ENCODE measurements around the gene PDE11A.
"Not testable (repeated sequence)": the region's sequence is repeated elsewhere in the genome, so short reads cannot be mapped to it uniquely, and the experiment has no call there.

PDE11A gene

GRCh38 chr2:178008636-178009289 lies 63.8 kb downstream of the PDE11A start:
- peak; percentile 91 for DNase-seq

DNA sequence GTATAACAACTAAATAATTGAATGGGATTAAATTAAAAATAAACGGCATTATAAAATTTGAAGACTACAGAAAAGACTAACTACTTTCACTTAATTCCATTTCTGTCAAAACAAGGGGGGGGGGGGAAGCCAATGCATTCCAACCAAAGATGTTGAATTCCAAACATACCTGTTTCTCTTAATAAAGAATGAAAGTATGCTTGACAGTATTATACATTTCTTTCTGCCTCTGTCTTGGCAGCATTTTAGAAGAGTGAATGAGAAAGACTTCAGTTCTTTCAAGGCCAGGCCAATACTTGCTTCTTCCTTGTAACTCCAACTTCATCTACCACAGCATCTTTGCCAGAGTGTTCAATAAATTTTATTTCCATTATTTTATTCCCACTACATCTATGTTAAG lies 65.9 kb downstream of the PDE11A start:
- no peak for DNase-seq

DNA sequence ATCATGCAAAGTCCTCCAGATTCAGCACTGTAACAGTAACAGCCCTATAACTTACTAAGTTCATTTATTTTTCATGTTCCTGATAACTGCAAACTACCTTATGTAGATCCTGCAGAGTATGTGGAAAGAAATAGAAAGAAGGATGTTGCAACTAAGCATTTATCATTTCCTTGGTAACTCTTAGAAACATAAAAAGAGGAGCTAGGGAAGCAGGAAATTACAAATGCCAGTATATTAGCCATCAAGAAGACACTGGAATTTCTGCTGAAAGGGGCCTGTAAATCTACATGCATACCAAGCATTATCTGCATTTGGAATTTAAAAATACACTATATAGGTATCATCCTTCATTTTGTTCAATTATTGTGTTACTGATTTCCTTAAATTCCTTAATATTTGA lies 66.8 kb downstream of the PDE11A start:
- no peak for DNase-seq

DNA sequence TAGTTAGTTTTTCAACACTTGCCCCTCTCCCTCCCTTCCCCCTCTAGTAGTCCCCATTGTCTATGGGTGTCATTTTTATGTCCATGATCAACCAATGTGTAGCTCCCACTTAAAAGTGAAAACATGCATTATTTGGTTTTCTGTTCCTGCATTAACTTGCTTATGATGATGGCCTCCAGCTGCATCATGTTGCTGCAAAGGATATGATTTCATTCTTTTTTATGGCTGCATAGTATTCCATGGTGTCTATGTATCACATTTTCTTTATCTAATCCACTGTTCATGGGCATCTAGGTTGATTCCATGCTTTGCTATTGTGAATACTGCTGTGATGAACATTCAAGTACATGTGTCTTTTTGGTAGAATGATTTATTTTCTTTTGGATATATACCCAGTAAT lies 70.5 kb downstream of the PDE11A start:
- no peak for DNase-seq

GRCh38 chr2:177998996-177999395 lies 73.6 kb downstream of the PDE11A start:
- no peak for DNase-seq

DNA sequence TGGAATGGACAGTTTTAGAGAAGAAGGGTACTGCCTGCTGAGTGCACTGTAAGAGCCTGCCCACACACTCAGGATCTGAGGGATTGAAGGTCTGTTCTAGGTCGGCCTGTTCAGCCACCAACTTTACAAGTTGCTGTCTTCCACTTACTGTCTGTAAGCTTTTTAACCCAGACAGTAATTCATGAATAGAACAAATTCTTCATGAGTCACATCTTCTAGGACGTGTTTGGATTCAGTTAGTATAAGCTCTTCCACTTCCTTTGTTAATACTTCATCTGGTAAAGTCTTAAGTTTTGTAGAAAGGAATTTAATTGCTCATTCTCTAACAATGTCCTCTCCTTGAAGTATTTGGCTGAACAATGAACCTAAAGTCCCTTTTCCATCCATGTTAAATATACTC lies 74.6 kb downstream of the PDE11A start:
- DNase-seq = no peak

DNA sequence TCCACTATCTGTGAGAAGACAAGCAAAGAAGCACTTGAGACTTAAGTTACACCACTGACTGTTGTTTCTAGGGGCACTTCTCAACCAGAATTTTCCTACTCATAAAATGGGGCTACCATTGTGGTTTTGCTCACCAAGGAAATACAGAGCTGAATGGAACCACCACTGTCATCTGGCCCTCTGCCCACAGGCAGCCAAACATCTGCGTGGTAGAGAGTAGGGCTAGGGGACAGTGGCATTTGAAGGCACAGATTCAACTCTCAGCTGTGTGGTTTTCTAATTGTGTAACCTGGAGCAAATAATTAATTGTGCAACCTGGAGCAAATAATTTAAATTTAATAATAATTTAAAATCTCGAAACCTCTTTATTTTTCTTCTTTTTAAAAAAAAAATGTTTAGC lies 79.6 kb downstream of the PDE11A start:
- no peak for DNase-seq

- no peak for DNase-seq
These were observed 83.3 kb downstream of the PDE11A start for GRCh38 chr2:177989029-177989885.

- DNase-seq = no peak
These were observed 87.8 kb downstream of the PDE11A start for GRCh38 chr2:177984749-177985148.

- DNase-seq = peak; percentile 43
These were observed 89.3 kb downstream of the PDE11A start for GRCh38 chr2:177983183-177983788.

GRCh38 chr2:177972782-177973181 lies 99.8 kb downstream of the PDE11A start:
- no peak for DNase-seq

GRCh38 chr2:177972123-177972522 lies 100.5 kb downstream of the PDE11A start:
- DNase-seq = no peak

DNA sequence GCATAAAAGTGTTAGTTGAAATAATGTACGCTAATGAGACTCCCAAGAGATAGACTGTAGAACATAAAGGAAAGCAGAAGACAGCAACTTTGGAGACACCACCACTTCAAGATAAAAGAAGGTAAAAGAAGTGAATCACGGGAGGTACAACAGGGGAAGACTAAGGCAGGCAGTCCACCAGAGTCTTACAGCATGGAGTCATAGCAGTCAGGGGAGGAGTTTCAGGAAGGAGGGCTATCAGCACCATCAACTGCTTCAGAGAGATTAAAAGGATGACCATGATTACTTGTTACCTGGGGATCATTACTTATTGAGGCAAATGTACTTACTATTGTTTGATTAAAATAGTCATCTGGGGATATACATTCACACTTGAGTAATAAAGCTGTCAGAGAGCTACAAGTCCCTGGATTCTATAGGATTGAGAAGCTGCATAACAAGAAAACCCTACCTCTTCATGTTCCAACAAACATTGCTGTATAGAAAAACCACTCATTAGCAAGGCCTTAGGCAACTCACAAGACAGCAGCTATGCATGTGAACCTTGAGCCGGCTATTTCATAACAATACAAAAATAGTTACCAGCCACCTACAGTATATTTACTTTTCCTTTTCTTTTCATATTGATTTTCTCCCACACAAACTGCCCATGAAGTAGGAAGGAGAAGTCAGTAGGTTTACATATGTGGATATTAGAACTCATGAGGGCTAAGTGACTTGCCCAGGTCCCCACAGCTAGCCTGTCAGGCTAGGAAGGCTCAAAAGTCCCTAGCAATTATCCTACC lies 101.7 kb downstream of the PDE11A start:
- no peak for DNase-seq

GRCh38 chr2:177964892-177965291 lies 107.7 kb downstream of the PDE11A start:
- no peak for DNase-seq

GRCh38 chr2:177952151-177952550 lies 120.4 kb downstream of the PDE11A start:
- DNase-seq = no peak

DNA sequence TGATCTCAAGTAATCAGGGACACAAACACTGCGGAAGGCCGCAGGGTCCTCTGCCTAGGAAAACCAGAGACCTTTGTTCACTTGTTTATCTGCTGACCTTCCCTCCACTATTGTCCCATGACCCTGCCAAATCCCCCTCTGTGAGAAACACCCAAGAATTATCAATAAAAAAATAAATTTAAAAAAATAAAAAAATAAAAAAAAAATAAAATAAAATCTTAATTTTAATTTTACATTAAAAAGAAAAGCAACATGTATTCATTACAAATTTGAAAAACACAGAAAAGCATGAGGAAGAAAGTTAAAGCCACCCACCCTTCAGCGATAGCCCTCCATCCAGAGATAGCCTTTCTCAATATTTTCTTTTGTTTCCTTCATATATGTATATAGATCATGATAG lies 125.0 kb downstream of the PDE11A start:
- not testable (repeated sequence) for DNase-seq

DNA sequence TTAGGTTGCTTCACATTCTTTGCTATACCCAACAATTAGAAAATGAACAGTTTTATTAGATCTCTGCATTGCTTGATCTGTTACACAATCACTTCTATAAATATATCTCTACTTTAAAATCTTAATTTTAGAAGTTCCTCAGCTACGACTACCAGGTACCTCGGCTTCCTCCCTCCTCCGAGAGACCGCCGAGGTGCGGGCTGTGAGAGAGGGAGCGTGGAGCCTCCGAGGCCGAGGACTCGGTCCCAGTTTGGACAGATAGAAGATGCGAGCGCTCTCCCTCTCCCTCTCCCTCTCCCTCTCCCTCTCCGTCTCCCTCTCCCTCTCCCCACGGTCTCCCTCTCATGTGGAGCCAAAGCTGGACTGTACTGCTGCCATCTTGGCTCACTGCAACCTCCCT lies 128.0 kb downstream of the PDE11A start:
- DNase-seq = not testable (repeated sequence)

DNA sequence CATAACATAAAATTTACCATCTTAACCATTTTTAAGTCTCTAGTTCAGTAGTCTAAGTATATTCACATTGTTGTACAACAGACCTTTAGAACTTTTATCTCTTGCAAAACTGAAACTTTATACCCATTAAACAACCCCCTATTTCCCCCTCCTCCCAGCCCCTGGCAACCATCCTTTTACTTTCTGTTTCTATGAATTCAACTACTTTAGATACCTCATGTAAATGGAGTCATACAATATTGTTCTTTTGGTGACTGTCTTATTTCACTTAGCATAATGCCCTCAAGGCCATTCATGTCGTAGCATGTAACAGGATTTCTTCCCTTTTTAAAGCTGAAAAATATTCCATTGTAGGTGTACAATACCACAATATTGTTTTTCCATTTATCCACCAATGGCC lies 129.8 kb downstream of the PDE11A start:
- DNase-seq = no peak

DNA sequence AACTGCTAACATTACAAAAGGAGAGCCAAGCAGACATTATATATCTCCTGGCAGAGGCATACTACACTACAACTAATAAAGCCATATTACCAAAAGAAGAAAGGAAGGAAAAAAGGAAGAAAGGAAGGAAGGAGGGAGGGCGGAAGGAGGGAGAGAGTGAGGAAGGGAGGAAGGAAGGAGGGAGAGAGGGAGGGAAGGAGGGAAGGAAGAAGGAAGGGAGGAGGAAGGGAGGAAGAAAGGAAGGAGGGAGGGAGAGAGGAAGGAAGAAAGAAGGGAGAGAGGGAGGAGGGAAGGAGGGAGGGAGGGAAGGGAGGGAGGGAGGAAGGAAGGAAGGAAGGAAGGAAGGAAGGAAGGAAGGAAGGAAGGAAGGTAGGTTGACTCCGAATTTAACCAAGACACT lies 133.4 kb downstream of the PDE11A start:
- DNase-seq = no peak

DNA sequence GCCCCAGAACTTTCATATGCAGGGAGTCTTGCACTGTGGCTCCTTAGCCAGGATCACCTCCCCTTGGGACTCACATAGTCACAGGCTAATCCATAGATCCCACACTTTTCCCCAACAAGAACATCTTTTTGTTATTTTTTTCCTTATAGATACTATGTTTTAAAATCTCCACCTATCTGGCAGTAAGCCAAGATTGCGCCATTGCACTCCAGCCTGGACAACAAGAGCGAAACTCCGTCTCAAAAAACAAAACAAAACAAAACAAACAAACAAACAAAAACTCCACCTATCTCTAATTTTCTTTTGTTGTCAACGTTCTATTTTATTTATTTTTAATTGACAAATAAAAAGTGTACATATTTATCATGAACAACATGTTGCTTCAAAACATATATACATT lies 141.7 kb downstream of the PDE11A start:
- no peak for DNase-seq

DNA sequence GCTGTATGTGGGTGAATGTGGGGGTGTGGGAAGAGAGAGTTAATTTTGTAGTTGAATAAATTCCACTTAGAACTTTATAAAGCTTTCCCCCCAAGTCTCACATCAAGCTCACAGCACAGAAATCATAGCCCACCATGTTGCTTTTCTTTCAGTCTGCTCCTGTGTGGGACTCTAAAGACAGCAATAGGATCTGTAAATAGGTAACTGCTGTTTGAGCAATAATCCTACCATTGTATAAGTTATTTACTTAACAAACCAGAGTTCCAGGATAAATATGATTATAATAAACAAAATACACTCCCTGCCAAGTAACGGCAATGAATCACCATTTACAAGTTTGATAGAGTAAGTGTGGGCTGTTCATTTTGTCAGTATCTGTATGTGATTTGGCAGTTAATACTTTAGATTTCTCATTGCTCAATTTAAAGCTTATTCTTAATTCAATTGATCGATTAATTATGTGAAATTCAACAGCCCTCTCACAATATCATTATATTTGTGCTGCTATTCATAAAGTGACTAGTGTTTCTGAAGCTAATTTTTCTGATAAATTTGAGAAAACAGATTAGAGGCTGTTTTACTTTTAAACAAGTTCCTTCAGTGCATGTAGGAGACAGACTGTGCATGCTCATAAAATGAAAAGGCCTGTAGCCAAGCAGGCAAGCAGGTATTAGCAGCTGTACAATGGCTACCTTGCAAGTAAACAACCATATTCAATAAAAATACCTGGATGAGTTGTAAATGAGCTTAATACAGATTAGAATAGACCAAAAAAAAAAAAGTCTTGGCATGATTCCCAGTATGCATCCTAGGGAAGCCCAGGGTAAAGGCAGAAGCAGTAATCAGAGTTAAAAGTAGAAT lies 142.7 kb downstream of the PDE11A start:
- no peak for DNase-seq

GRCh38 chr2:177923323-177923722 lies 149.3 kb downstream of the PDE11A start:
- no peak for DNase-seq

All from DMS79 treated with DMSO at 0.1 percent for 48 hours (cell line).